Stimulated activated CD4-positive, alpha-beta T cell treated with anti-CD3 and anti-CD28 coated beads, Interleukin-4, amount 100 ng/mL, for 24 hours (primary cell): ENCODE measurements around the gene ST8SIA6.
A peak's percentile ranks its signal among the peaks of the same experiment; 100 is the strongest.
"Not testable (repeated sequence)": the region's sequence is repeated elsewhere in the genome, so short reads cannot be mapped to it uniquely, and the experiment has no call there.

ENCODE experiments used
- DNase-seq: peaks from one replicate; pipeline ENCODE4 v3.0.0-alpha.2; 2020

The ST8SIA6 gene

GRCh38 chr10:17454161-17455014 lies at the start of gene ST8SIA6:
ST8SIA6 (minus strand) TSS chr10:17454595; CDS start chr10:17454255, 340 bp downstream.
- peak; percentile 38 for DNase-seq

- DNase-seq, result no peak
Observed at GRCh38 chr10:17503795-17504194, 49.4 kb upstream of the ST8SIA6 start.

GRCh38 chr10:17502814-17503213 lies 48.4 kb upstream of the ST8SIA6 start:
- DNase-seq, result no peak

GRCh38 chr10:17499014-17499413 lies 44.6 kb upstream of the ST8SIA6 start:
- not testable (repeated sequence) for DNase-seq

GRCh38 chr10:17497446-17498030 lies 43.1 kb upstream of the ST8SIA6 start:
- no peak for DNase-seq

GRCh38 chr10:17494626-17495260 lies 40.3 kb upstream of the ST8SIA6 start:
- no peak for DNase-seq

GRCh38 chr10:17488848-17489247 lies 34.5 kb upstream of the ST8SIA6 start:
- no peak for DNase-seq

GRCh38 chr10:17483079-17483478 lies 28.7 kb upstream of the ST8SIA6 start:
- no peak for DNase-seq

- DNase-seq, result no peak
Observed at GRCh38 chr10:17479822-17480221, 25.4 kb upstream of the ST8SIA6 start.

- no peak for DNase-seq
Observed at GRCh38 chr10:17479015-17479615, 24.7 kb upstream of the ST8SIA6 start.

- no peak for DNase-seq
Observed at GRCh38 chr10:17476073-17476472, 21.7 kb upstream of the ST8SIA6 start.

GRCh38 chr10:17475661-17476060 lies 21.3 kb upstream of the ST8SIA6 start:
- DNase-seq, result no peak

- no peak for DNase-seq
Observed at GRCh38 chr10:17474595-17475323, 20.4 kb upstream of the ST8SIA6 start.

GRCh38 chr10:17473228-17473950 lies 19.0 kb upstream of the ST8SIA6 start:
- DNase-seq, result no peak

- no peak for DNase-seq
Observed at GRCh38 chr10:17472481-17473227, 18.3 kb upstream of the ST8SIA6 start.

GRCh38 chr10:17470246-17470645 lies 15.9 kb upstream of the ST8SIA6 start:
- DNase-seq, result no peak

GRCh38 chr10:17465328-17466125 lies 11.1 kb upstream of the ST8SIA6 start:
- DNase-seq, result no peak

- no peak for DNase-seq
Observed at GRCh38 chr10:17464545-17464944, 10.2 kb upstream of the ST8SIA6 start.

- DNase-seq, result no peak
Observed at GRCh38 chr10:17460756-17461155, 6.4 kb upstream of the ST8SIA6 start.

- no peak for DNase-seq
Observed at GRCh38 chr10:17457083-17457482, 2.7 kb upstream of the ST8SIA6 start.
